Heart left ventricle (tissue), 16 donors: ENCODE results near the gene ZFP37. TPM values are rescaled to one million over a fixed set of nuclear protein-coding genes. Genes with fewer than 3 reads are reported as not detected.
A peak's percentile ranks its signal among the peaks of the same experiment; 100 is the strongest.
"Not testable (repeated sequence)": the region's sequence is repeated elsewhere in the genome, so short reads cannot be mapped to it uniquely, and the experiment has no call there.

Source experiments
- ATAC-seq, 4 donors: fragments of 200-7000 bp; cut with Tn5 transposase; one replicate each; pipeline ENCODE4 v1.9.1; 2020 to 2022; ENCODE audit warnings: moderate library complexity in 4 of 4, mild to moderate bottlenecking in 3 of 4, moderate number of reproducible peaks in 1 of 4
- DNase-seq, 5 donors: peaks; one replicate each; pipeline ENCODE4 v3.0.0-alpha.2; 2020
- H3K27ac ChIP-seq, 12 donors: fragments of 200-600 bp; sonication (generic) in 4 of 12; one replicate each; pipeline versions ENCODE4 v1.5.0 to v1.8.0; 2016 to 2022; ENCODE audit warnings: mild to moderate bottlenecking in 2 of 12
- H3K27me3 ChIP-seq, 9 donors: fragments of 200-600 bp; sonication (generic) in 2 of 9; one replicate each; pipeline versions ENCODE4 v1.5.1 to v1.8.0; 2016 to 2022; ENCODE audit warnings: mild to moderate bottlenecking in 3 of 9
- H3K36me3 ChIP-seq, 9 donors: fragments of 200-600 bp; sonication (generic) in 2 of 9; one replicate each; pipeline versions ENCODE4 v1.5.0 to v1.8.0; 2018 to 2022; ENCODE audit warnings: mild to moderate bottlenecking in 2 of 9
- H3K4me1 ChIP-seq, 12 donors: fragments of 200-600 bp; sonication (generic) in 4 of 12; one replicate each; pipeline versions ENCODE4 v1.5.0 to v1.8.0; 2016 to 2022; ENCODE audit warnings: mild to moderate bottlenecking in 3 of 12
- H3K4me3 ChIP-seq, 12 donors: fragments of 200-600 bp; sonication (generic) in 4 of 12; one replicate each; pipeline versions ENCODE4 v1.5.0 to v1.8.0; 2017 to 2022; ENCODE audit warnings: mild to moderate bottlenecking in 9 of 12, moderate library complexity in 4 of 12
- H3K9me3 ChIP-seq, 12 donors: fragments of 200-600 bp; sonication (generic) in 4 of 12; one replicate each; pipeline versions ENCODE4 v1.5.0 to v1.8.0; 2016 to 2022; ENCODE audit warnings: mild to moderate bottlenecking in 1 of 12
- CTCF ChIP-seq, 12 donors: fragments of 200-600 bp; sonication (generic) in 4 of 12; IDR thresholded peaks; one replicate each; pipeline versions ENCODE4 v1.5.0 to v1.8.0; 2018 to 2022; ENCODE audit warnings: antibody characterized with exemption in 12 of 12, mild to moderate bottlenecking in 5 of 12
- POLR2A ChIP-seq, 2 donors: fragments of 450-650 bp; IDR thresholded peaks; one replicate each; pipeline ENCODE4 v1.6.1; 2017; ENCODE audit warnings: antibody characterized with exemption in 2 of 2, mild to moderate bottlenecking in 2 of 2, moderate library complexity in 2 of 2
- WGBS, 4 donors: extraction: QIAGEN DNeasy Blood & Tissue Kit in 2 of 4; methylation state at CpG; one replicate each; pipeline versions ENCODE4 v1.1.5 to v1.1.7; 2013 to 2018; 5-methylcytosine and 5-hydroxymethylcytosine counted together
- intact Hi-C, 10 donors: fragments of 100-400 bp; cut with DNase I; formaldehyde crosslinking; loops; one replicate each; pipeline versions ENCODE4 v1.11.1 to v1.14.2; 2022
- polyA plus RNA-seq, 2 donors: library from polyadenylated mRNA; stranded (reverse); fragments of 200-250 nt; gene quantifications; one replicate each; pipeline ENCODE4 v1.2.3, GENCODE V29; 2013
- total RNA-seq, 9 donors: library from RNA; depleted of rRNA in 2 of 9; stranded (reverse); fragments of >200 nt in 2 of 9; fragmentation: NEBNext Ultra II Directional in 3 of 9; extraction: Animal tissue kit (Norgen Biotek cat#: 25700) in 3 of 9; gene quantifications; one replicate each; pipeline versions ENCODE4 v1.1.0 to v1.2.4, GENCODE V29; 2016 to 2023
- donor health status: ischemic (EF 13 %, LVEDD 7.1; RV severe dilation, severe dysfunction).
- donor health status: healthy with polysubstance abuse.
- donor health status: DM: no; HTN: yes; CAD: no.
- donor health status: DM: no; HTN: no; CAD: no.
- donor health status: ischemic (EF 25% LVEDD 6.9; RV normal size, moderate dysfunction).
- donor health status: ischemic (EF 25% LVEDD 5.7; RV mildly dilated, moderate dysfunction).
- donor health status: healthy.
- donor health status: DM: yes; HTN: yes; CAD: no.
- donor health status: ischemic (EF 35%, LVEDD 5.7; RV mildly dilated, moderate dysfunction).
- donor health status: nonischemic (EF 11% LVEDD 7.7; RV severe dilation, severe dysfunction).
- donor health status: DM: yes; HTN: yes; CAD: no.
- donor health status: PGD.
- donor health status: ischemic (EF 29% LVEDD 5.4; RV normal size, mild dysfunction).
- donor health status: nonischemic (EF 23%, LVEDD 6.1; RV moderate dilation, normal function).

ZFP37 gene
- total and polyA plus RNA-seq, 11 donors = 0.34 to 3.1 (median 1.0) TPM

- WGBS, 4 donors = 17 to 68% (median 38%) methylated on average over 14 to 43 of the region's 44 CpGs
- DNase-seq = peak in 2 of 5 donors; percentile 22 to 77
- intact Hi-C loops, H3K4me3 ChIP-seq, ATAC-seq, H3K4me1 ChIP-seq, H3K27ac ChIP-seq, H3K36me3 ChIP-seq: not testable (repeated sequence)
- Histone ChIP-seq H3K9me3 (peaks cover 0 to 40% (median 11%) of the 10 kb centered on the region in 12 donors), H3K27me3 (peaks cover 17 to 46% (median 29%) of the 10 kb centered on the region in 9 donors)
Measured at GRCh38 chr9:113062256-113062931, 5.9 kb upstream of the ZFP37 start.

GRCh38 chr9:113061072-113061850 is 4.7 kb upstream of the ZFP37 start:
- H3K4me1 ChIP-seq, H3K27ac ChIP-seq, H3K4me3 ChIP-seq, intact Hi-C loops, ATAC-seq, H3K36me3 ChIP-seq: not testable (repeated sequence)
- WGBS, 4 donors = 5 to 50% (median 26%) methylated on average over 22 to 25 of the region's 33 CpGs
- DNase-seq = peak in 2 of 5 donors; percentile 24 to 82
- Histone ChIP-seq H3K9me3 (peaks cover 0 to 45% (median 12%) of the 10 kb centered on the region in 12 donors), H3K27me3 (peaks cover 17 to 46% (median 29%) of the 10 kb centered on the region in 9 donors)

- H3K36me3 ChIP-seq, H3K27ac ChIP-seq, H3K4me1 ChIP-seq, ATAC-seq, H3K4me3 ChIP-seq: not testable (repeated sequence)
- intact Hi-C loops = loop anchor here in 1 of 10 donors (10.0 kb wide), 1 partner anchor 95 kb away; the partner anchor contains the start of gene SLC31A2
- WGBS, 4 donors = 3 to 23% (median 11%) methylated on average over 27 to 41 of the region's 61 CpGs
- peaks cover 17 to 46% (median 29%) of the 10 kb centered on the region in 9 donors for H3K27me3 ChIP-seq
- H3K9me3 ChIP-seq = peaks cover 0 to 49% (median 17%) of the 10 kb centered on the region in 12 donors
- DNase-seq = peak in 1 of 5 donors; percentile 78
Measured at GRCh38 chr9:113059581-113060284, 3.2 kb upstream of the ZFP37 start.

GRCh38 chr9:113057193-113057592 is 669 bp upstream of the ZFP37 start:
- intact Hi-C loops = loop anchor here in 1 of 10 donors (10.0 kb wide), 1 partner anchor 98 kb away; the partner anchor contains the start of gene SLC31A2
- Histone ChIP-seq H3K4me1 (peaks cover 0 to 9% (median 0%) of the 10 kb centered on the region in 12 donors), H3K4me3 (peak overlapping the region; percentile 4 to 91 (median 78)), H3K27ac (peak overlapping the region in 8 of 12 donors; percentile 22 to 83 (median 74)), H3K27me3 (peaks cover 13 to 35% (median 25%) of the 10 kb centered on the region in 9 donors), H3K36me3 (no peaks in the 10 kb centered on the region), H3K9me3 (peaks cover 0 to 68% (median 40%) of the 10 kb centered on the region in 12 donors)
- DNase-seq = no peak
- 38 to 55% (median 46%) methylated on average over 5 of the region's 5 CpGs for WGBS, 4 donors
- TF ChIP-seq CTCF (IDR thresholded peaks at IDR 0.05) = no peak
- TF ChIP-seq POLR2A (IDR thresholded peaks at IDR 0.05) = no peak
- no peak for ATAC-seq

GRCh38 chr9:113042884-113043657 is 13.5 kb downstream of the ZFP37 start:
- H3K27me3 ChIP-seq = no peaks in the 10 kb centered on the region
- peaks cover 12 to 100% (median 99%) of the 10 kb centered on the region in 12 donors for H3K9me3 ChIP-seq
- H3K27ac ChIP-seq = no peak overlapping the region
- intact Hi-C loops = no loop called here
- TF ChIP-seq CTCF (IDR thresholded peaks at IDR 0.05) (no peak), POLR2A (IDR thresholded peaks at IDR 0.05) (no peak)
- 92 to 97% (median 94%) methylated on average over 4 of the region's 4 CpGs for WGBS, 4 donors
- H3K4me1 ChIP-seq = no peaks in the 10 kb centered on the region
- no peak overlapping the region for H3K4me3 ChIP-seq
- peaks cover 11 to 77% (median 42%) of the 10 kb centered on the region in 9 donors for H3K36me3 ChIP-seq
- DNase-seq (no peak), ATAC-seq (no peak)
